ENCODE measurements around the gene ZNF445.

The ZNF445 gene

DNA sequence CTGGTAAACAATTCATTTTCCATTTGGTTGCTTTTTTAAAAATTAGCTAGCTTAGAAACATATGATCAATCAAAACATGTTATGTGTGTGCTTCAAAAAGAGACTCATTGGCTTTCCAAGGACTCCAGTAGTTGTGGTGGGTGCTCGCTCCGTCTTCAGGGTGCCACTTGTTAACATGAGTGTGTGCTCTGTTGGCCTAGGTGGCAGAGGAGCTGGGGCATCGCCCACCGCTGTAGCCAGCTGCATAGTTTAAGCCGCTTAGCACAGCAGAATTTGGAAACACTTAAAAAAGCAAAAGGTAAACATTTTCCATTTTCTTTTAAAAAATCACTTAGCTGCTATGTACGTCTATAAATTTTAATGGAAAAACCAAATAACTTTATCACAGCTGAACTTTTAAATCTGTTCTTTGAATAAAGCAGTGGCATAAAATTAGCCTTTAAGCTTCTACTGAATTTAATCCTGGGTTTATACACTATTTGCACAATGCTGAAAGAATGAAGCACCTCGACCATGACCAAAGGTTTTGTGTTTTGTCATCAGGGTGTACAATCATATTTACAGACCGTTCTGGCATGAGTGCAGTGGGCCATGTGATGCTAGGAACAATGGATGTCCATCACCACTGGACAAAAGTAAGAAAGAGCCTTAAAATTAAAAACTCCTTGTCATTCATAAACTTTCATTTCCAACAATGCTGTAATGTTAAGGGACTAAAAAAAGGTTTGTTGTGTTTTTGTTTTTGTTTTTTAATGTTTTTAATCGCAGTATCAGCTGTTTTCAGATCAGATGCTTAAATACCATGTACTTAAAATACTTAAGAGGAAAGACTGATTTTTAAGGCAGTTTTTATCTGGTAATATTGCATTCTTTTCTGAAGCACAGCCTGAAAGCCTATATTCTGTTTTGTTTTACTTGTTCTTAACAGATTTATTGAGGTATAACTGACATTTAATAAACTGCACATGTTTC lies 81.0 kb downstream of the ZNF445 start:
- no peak for DNase-seq

DNA sequence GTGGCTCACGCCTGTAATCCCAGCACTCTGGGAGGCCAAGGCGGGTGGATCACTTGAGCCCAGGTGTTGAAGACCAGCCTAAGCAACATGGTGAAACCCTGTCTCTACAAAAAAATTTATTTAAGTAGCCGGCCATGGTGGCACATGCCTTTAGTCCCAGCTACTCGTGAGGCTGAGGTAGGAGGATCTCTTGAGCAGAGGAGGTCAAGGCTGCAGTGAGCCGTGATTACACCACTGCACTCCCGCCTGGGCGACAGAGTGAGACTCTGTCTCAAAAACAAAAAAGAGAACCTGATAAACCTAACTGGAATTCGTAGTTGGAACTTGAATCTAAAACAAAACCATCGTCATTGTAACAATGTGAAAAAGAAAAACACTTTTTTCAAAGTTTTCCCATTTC lies 81.8 kb downstream of the ZNF445 start:
- no peak for DNase-seq

DNA sequence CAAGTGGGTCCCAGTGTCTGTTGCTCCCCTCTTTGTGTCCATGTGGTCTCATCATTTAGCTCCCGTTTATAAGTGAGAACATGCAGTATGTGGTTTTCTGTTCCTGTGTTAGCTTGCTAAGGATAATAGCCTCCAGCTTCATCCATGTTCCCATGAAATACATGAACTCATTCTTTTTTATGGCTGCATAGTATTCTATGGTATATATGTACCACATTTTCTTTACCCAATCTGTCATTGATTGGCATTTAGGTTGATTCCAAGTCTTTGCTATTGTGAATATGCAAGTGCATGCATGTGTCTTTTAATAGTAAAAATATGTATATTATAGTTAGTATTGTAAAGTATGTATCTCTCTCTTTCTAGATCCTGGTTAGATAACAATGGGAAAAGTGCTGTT lies 85.0 kb downstream of the ZNF445 start:
- no peak for DNase-seq

DNA sequence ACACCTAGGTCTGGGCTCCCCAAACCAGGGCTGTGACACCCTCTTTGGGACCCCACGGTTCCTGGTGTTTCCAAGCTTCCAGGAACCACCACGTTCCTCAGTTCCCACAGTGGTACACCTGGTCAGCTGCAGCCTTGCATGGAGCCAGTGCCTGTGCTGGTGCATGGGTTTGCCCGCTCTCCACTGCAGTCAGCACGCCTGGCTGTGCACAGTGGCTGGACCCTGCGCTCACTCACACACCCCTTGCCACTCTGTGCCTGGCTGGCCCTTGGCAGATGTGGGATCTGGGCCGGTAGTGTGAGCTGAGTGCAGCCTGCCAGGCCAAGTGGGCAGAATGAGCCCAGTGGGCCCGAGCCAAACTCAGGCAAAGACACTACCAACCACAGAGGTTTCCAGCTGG lies 90.1 kb downstream of the ZNF445 start:
- no peak for DNase-seq

Data from CD4-positive, alpha-beta T cell treated with Interleukin-4 for 1 hour (primary cell).